GM23338 (cell line): ENCODE data around the gene ELF5. TPM values are rescaled to one million over a fixed set of nuclear protein-coding genes. Genes with fewer than 3 reads are reported as not detected.

Experiments
- ATAC-seq: fragments of 200-7000 bp; cut with Tn5 transposase; 3 replicates; pipeline ENCODE4 v1.9.1; 2020
- DNase-seq: peaks from one replicate; pipeline ENCODE4 v3.0.0-alpha.2; 2015; ENCODE audit warnings: low spot score
- H2AFZ ChIP-seq: fragments of 200-600 bp; sonication (generic); 2 replicates; pipeline ENCODE4 v1.8.0; 2016; ENCODE audit warnings: antibody characterized with exemption, mild to moderate bottlenecking, moderate library complexity
- H3F3A ChIP-seq: fragments of 200-600 bp; sonication (generic); replicated peaks from 2 replicates; pipeline ENCODE4 v1.8.0; 2017; ENCODE audit warnings: antibody characterized with exemption, mixed run types, low read depth
- H3K27ac ChIP-seq: fragments of 200-600 bp; sonication (generic); 2 replicates; pipeline ENCODE4 v1.6.1; 2016; ENCODE audit warnings: low read depth
- H3K27me3 ChIP-seq: fragments of 200-600 bp; sonication (generic); 2 replicates; pipeline ENCODE4 v1.8.0; 2016; ENCODE audit warnings: mild to moderate bottlenecking, mixed run types, moderate library complexity; ENCODE audit not compliant: insufficient read depth
- H3K36me3 ChIP-seq: fragments of 200-600 bp; sonication (generic); 2 replicates; pipeline ENCODE4 v1.8.0; 2016; ENCODE audit warnings: mild to moderate bottlenecking; ENCODE audit not compliant: insufficient read depth
- H3K4me1 ChIP-seq: fragments of 200-600 bp; sonication (generic); 2 replicates; pipeline ENCODE4 v1.8.0; 2016; ENCODE audit warnings: mild to moderate bottlenecking, moderate library complexity; ENCODE audit not compliant: insufficient read depth
- H3K4me2 ChIP-seq: fragments of 200-600 bp; sonication (generic); 2 replicates; pipeline ENCODE4 v1.7.1; 2017; ENCODE audit warnings: mixed run types
- H3K4me3 ChIP-seq: fragments of 200-600 bp; sonication (generic); 2 replicates; pipeline ENCODE4 v1.6.1; 2016; ENCODE audit warnings: mixed run types
- H3K79me2 ChIP-seq: fragments of 200-600 bp; sonication (generic); replicated peaks from 2 replicates; pipeline ENCODE4 v1.8.0; 2017; ENCODE audit warnings: mild to moderate bottlenecking; ENCODE audit not compliant: insufficient read depth
- H3K9me2 ChIP-seq: fragments of 200-600 bp; sonication (generic); 2 replicates; pipeline ENCODE4 v1.8.0; 2017; ENCODE audit not compliant: insufficient read depth
- H4K20me1 ChIP-seq: fragments of 200-600 bp; sonication (generic); replicated peaks from 2 replicates; pipeline ENCODE4 v1.8.0; 2017; ENCODE audit warnings: mild to moderate bottlenecking; ENCODE audit not compliant: insufficient read depth
- H3K27ac Mint-ChIP-seq: 2 replicates; pipeline ENCODE4 v1.8.0; 2020; ENCODE audit warnings: inconsistent platforms, mild to moderate bottlenecking, moderate library complexity, mixed read lengths
- H3K27me3 Mint-ChIP-seq: 3 replicates; pipeline ENCODE4 v1.8.0; 2022; ENCODE audit warnings: low read depth, mild to moderate bottlenecking, moderate library complexity, mixed read lengths, inconsistent platforms; ENCODE audit not compliant: insufficient read depth, poor library complexity
- H3K36me3 Mint-ChIP-seq: 3 replicates; pipeline ENCODE4 v1.8.0; 2021; ENCODE audit warnings: low read depth, mild to moderate bottlenecking, inconsistent platforms, moderate library complexity, mixed read lengths
- H3K4me1 Mint-ChIP-seq: 3 replicates; pipeline ENCODE4 v1.8.0; 2020; ENCODE audit warnings: mild to moderate bottlenecking, inconsistent platforms, mixed read lengths
- H3K4me3 Mint-ChIP-seq: 3 replicates; pipeline ENCODE4 v1.8.0; 2021; ENCODE audit warnings: moderate library complexity, mild to moderate bottlenecking, inconsistent platforms, mixed read lengths
- H3K9me3 Mint-ChIP-seq: 3 replicates; pipeline ENCODE4 v1.8.0; 2020; ENCODE audit warnings: moderate library complexity, mild to moderate bottlenecking, inconsistent platforms, mixed read lengths
- CREB1 ChIP-seq: fragments of 250-450 bp; sonication (Bioruptor Pico); IDR thresholded peaks from 2 replicates; pipeline ENCODE4 v1.5.0; 2020; ENCODE audit warnings: low read depth, mild to moderate bottlenecking, moderate library complexity
- CTCF ChIP-seq, 2 experiments: fragments of 200-600 bp in 1 of 2; sonication (generic) in 1 of 2; conservative IDR thresholded peaks; 2 replicates each; pipeline versions ENCODE4 v1.5.1 to v1.6.1; 2016 to 2017; ENCODE audit warnings: antibody characterized with exemption in 2 of 2, low read depth in 2 of 2, mild to moderate bottlenecking in 2 of 2, moderate library complexity in 1 of 2
- ETS1 ChIP-seq: IDR thresholded peaks from 2 replicates; pipeline ENCODE4 v1.6.1; 2016; ENCODE audit warnings: antibody characterized with exemption
- EZH2 ChIP-seq: fragments of 200-600 bp; sonication (generic); IDR thresholded peaks from one replicate; pipeline ENCODE4 v1.8.0; 2017; ENCODE audit warnings: antibody characterized with exemption, mild to moderate bottlenecking, low read depth; ENCODE audit not compliant: unreplicated experiment
- EZH2phosphoT487 ChIP-seq: fragments of 200-600 bp; sonication (generic); IDR thresholded peaks from one replicate; pipeline ENCODE4 v1.8.1; 2018; ENCODE audit warnings: antibody characterized with exemption; ENCODE audit not compliant: unreplicated experiment
- JUNB ChIP-seq: IDR thresholded peaks from one replicate; pipeline ENCODE4 v1.6.1; 2016; ENCODE audit warnings: antibody characterized with exemption; ENCODE audit not compliant: unreplicated experiment
- NANOG ChIP-seq: IDR thresholded peaks from 2 replicates; pipeline ENCODE4 v1.6.1; 2016; ENCODE audit warnings: antibody characterized with exemption, borderline replicate concordance
- POLR2AphosphoS5 ChIP-seq: IDR thresholded peaks from 2 replicates; pipeline ENCODE4 v1.6.1; 2016; ENCODE audit warnings: antibody characterized with exemption, low read depth
- ZNF114 ChIP-seq: fragments of 250-450 bp; sonication (Bioruptor Pico); IDR thresholded peaks from 2 replicates; pipeline ENCODE4 v1.5.0; 2020; ENCODE audit warnings: mild to moderate bottlenecking, moderate library complexity
- ZNF331 ChIP-seq: fragments of 250-450 bp; sonication (Bioruptor Pico); IDR thresholded peaks from 2 replicates; pipeline ENCODE4 v1.5.0; 2020; ENCODE audit warnings: low read depth, mild to moderate bottlenecking, moderate library complexity
- ZNF462 ChIP-seq: fragments of 250-450 bp; sonication (Bioruptor Pico); IDR thresholded peaks from 2 replicates; pipeline ENCODE4 v1.5.0; 2020; ENCODE audit warnings: mild to moderate bottlenecking, moderate library complexity
- polyA plus RNA-seq: library from polyadenylated mRNA; unstranded; fragments of >200 nt; fragmentation: Nextera tagmentation; extraction: Ambion mirVana; gene quantifications from 2 replicates; pipeline ENCODE4 v1.2.1, GENCODE V29; 2016
- total RNA-seq: library from RNA; depleted of rRNA; stranded (reverse); fragments of >200 nt; shearing (Covaris generic); gene quantifications from 2 replicates; pipeline ENCODE4 v1.2.3, GENCODE V29; 2014

Gene ELF5
- total and polyA plus RNA-seq, 2 experiments from 2014 or later, result not detected

DNA sequence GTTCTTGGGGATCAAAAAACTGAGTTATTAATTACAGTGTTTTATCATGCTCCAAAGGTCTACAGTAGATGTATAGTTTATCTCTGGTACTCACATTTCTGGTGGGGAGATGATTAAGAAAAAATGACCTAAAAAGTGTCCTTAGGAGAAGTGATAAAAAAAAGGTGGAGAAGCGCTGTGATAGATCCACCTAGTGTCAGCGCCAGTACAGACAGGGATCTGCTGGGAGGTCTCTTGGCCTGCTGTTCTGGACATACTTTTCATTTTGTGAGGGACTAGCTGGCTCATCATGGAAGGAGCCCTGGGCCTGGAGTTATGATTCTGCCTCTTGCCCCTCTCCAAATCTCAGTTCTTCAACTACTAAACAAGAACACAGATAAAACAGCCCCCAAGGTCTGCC lies 2.9 kb downstream of the ELF5 start:
- no peaks in the 10 kb centered on the region; the same call in 1 of the 2 replicates for H3K9me2 ChIP-seq
- ATAC-seq (no peak), DNase-seq (no peak)
- Mint-ChIP-seq H3K4me3 (no peak overlapping the region), H3K27me3 (peaks cover 6% of the 10 kb centered on the region), H3K27ac (no peak overlapping the region), H3K36me3 (no peaks in the 10 kb centered on the region), H3K4me1 (peaks cover 15% of the 10 kb centered on the region), H3K9me3 (no peaks in the 10 kb centered on the region)
- no peak overlapping the region for H2AFZ ChIP-seq
- H3F3A ChIP-seq, result no peaks in the 10 kb centered on the region
- no peak overlapping the region for H3K4me3 ChIP-seq
- H3K79me2 ChIP-seq, result no peaks in the 10 kb centered on the region
- no peak overlapping the region for H3K27ac ChIP-seq
- peaks cover 6% of the 10 kb centered on the region; the same call in 1 of the 2 replicates for H3K4me1 ChIP-seq
- no peaks in the 10 kb centered on the region for H3K27me3 ChIP-seq
- no peak for TF ChIP-seq EZH2
- no peak for TF ChIP-seq ZNF331 (CRISPR knock-in tag)
- no peak for TF ChIP-seq POLR2AphosphoS5
- TF ChIP-seq NANOG, result no peak
- no peak for TF ChIP-seq EZH2phosphoT487
- no peak for TF ChIP-seq ETS1
- TF ChIP-seq JUNB, result no peak
- no peaks in the 10 kb centered on the region for H3K36me3 ChIP-seq
- H3K4me2 ChIP-seq, result no peak overlapping the region
- H4K20me1 ChIP-seq, result no peaks in the 10 kb centered on the region

- Mint-ChIP-seq H3K27me3 (peaks cover 6% of the 10 kb centered on the region), H3K27ac (no peak overlapping the region; the same call in 1 of the 2 replicates), H3K36me3 (no peaks in the 10 kb centered on the region), H3K4me3 (no peak overlapping the region), H3K4me1 (peaks cover 15% of the 10 kb centered on the region), H3K9me3 (no peaks in the 10 kb centered on the region)
- Histone ChIP-seq H3K27ac (no peak overlapping the region), H3K79me2 (no peaks in the 10 kb centered on the region), H3K9me2 (no peaks in the 10 kb centered on the region; the same call in 1 of the 2 replicates), H3K4me3 (no peak overlapping the region), H3K4me2 (no peak overlapping the region), H4K20me1 (no peaks in the 10 kb centered on the region), H3K27me3 (no peaks in the 10 kb centered on the region), H2AFZ (no peak overlapping the region), H3K36me3 (no peaks in the 10 kb centered on the region), H3F3A (no peaks in the 10 kb centered on the region), H3K4me1 (peaks cover 6% of the 10 kb centered on the region; the same call in 1 of the 2 replicates)
- DNase-seq, result no peak
- no peak for ATAC-seq
- TF ChIP-seq CREB1 (CRISPR knock-in tag) (no peak), ETS1 (no peak), CTCF (conservative IDR thresholded peaks at IDR 0.05; ENCODE audit: low read depth in 2 of 2) (no peak), ZNF462 (CRISPR knock-in tag) (no peak), ZNF114 (CRISPR knock-in tag) (no peak), EZH2 (no peak), POLR2AphosphoS5 (no peak)
Observed at GRCh38 chr11:34510218-34510617, 3.4 kb downstream of the ELF5 start.
